Central memory CD4-positive, alpha-beta T cell (primary cell): Measurements from ENCODE around the gene MCF2L.
"Not testable (repeated sequence)": the region's sequence is repeated elsewhere in the genome, so short reads cannot be mapped to it uniquely, and the experiment has no call there.

ENCODE experiments used
- DNase-seq: peaks from one replicate; pipeline ENCODE4 v3.0.0; 2022

MCF2L gene

DNA sequence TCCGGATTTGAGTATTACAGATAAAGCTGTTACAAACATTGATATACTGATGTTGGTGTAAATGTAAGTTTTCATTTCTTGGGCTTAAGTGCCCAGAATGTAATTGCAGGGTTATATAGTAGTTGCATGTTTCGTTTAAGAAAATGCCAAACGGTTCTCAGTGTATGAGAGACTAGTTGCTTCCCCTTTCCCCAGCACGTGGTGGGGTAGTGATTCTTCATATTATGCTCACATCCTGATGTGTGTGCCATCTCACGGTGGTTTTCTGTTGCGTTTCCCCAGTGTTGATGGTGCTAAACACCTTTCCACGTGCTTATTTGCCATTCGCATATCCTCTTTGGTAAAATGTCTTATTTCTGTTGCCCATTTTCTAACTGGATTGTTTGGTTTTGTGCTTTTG, 101.8 kb downstream of the MCF2L start:
- DNase-seq: no peak

GRCh38 chr13:113072376-113072775, 103.4 kb downstream of the MCF2L start:
- no peak for DNase-seq

GRCh38 chr13:113073942-113074341, 104.9 kb downstream of the MCF2L start:
- no peak for DNase-seq

DNA sequence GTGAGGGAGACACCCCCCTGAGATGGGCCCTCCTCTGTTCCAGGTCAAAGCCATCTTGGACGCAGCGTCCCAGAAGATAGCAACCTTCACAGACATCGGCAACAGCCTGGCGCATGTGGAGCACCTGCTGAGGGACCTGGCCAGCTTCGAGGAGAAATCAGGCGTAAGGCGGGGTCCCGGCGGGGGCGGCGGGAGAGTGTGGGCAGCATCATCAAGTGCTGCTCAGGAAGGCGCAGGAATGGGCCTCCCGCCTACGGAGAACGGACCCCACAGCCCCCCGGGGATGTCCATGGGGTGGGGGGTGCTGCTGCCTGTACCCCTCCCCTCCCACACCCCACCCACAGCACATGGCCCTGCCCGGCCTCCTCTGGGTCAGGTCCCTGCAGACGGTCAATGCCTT, 105.4 kb downstream of the MCF2L start:
- no peak for DNase-seq

GRCh38 chr13:113074876-113075275, 105.9 kb downstream of the MCF2L start:
- DNase-seq: no peak

- no peak for DNase-seq
Measured at GRCh38 chr13:113075711-113076110, 106.7 kb downstream of the MCF2L start.

DNA sequence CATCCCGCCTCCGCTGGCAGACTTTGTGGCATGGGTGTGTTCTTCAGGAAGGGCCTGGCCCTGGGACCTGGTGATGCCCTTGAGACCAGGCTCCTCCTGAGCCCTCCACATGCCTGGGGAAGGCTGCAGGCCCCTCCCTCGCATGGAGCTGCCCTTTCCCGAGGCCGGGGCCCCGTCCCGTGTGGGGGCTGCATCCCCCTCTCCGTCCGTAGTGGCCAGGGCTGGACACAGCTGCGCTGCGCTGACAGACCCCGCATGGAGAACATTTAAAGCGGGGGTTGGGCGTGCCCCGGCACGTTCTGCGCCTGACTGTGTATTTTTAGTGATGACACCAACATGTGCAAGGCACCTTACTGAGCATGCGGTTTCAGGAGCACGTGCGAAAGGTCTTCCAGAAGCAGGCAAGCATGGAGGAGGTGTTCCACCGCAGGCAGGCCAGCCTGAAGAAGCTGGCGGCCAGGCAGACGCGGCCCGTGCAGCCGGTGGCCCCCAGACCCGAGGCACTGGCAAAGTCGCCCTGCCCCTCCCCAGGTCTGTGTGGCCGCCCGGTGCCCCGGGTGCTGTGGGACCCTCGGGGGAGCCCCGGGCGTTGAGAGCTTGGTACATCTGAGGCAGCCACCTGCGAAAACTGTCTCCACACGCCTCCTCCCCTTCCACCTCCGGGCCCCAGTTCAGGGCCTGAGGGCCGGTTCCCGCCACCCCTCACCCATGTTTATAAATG, 107.8 kb downstream of the MCF2L start:
- no peak for DNase-seq

DNA sequence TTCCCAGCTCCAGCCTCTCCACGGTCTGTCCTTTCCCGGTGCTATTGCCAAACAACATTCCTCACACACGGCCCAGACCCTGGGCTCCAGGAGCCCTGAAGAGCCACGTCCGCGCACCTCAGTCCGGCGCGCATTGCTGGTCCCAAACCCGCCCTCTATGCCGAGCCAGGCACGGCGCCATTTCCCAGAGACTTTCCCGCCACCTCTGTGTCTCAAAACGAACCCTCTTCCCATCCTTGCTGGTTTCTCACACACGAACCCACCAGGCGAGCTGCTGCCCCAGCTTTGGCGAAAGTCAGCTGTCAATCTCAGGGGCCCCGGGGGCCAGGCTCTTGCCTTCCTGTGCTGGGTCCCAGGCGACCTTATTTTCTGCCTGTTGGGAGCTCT, 108.5 kb downstream of the MCF2L start:
- DNase-seq: no peak

GRCh38 chr13:113077953-113078901, 109.2 kb downstream of the MCF2L start:
- no peak for DNase-seq

- DNase-seq: no peak
Measured at GRCh38 chr13:113078902-113079780, 110.1 kb downstream of the MCF2L start.

- not testable (repeated sequence) for DNase-seq
Measured at GRCh38 chr13:113079781-113080080, 110.7 kb downstream of the MCF2L start.

GRCh38 chr13:113080361-113080831, 111.4 kb downstream of the MCF2L start:
- DNase-seq: no peak

GRCh38 chr13:113080901-113081521, 112.0 kb downstream of the MCF2L start:
- no peak for DNase-seq

GRCh38 chr13:113082198-113083021, 113.4 kb downstream of the MCF2L start:
- DNase-seq: no peak

DNA sequence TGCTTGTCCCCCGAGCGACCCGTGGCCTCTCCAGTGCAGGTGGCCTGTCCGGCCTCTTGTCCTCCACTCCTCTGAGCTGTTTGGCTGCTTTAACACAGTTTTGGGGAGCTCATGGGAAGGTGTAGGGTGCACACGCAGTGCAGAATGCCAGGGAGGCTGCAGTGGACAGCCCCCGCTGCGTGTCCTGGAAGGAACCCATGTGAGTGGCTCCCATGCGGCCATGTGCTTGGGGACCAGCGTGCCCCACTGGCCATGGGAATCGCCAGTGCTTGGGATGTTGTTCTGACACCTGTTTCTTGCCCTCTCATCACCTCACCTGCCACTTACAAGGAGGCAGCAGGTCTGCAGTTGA, 114.0 kb downstream of the MCF2L start:
- no peak for DNase-seq

- DNase-seq: no peak
Measured at GRCh38 chr13:113083402-113084061, 114.5 kb downstream of the MCF2L start.

- DNase-seq: no peak
Measured at GRCh38 chr13:113084094-113084942, 115.3 kb downstream of the MCF2L start.

GRCh38 chr13:113084943-113085540, 116.0 kb downstream of the MCF2L start:
- DNase-seq: no peak

- no peak for DNase-seq
Measured at GRCh38 chr13:113086031-113086750, 117.2 kb downstream of the MCF2L start.
